ENCODE results near the gene ZNF202. TPM values are rescaled to one million over a fixed set of nuclear protein-coding genes. Genes with fewer than 3 reads are reported as not detected.

ZNF202 gene
- total and polyA plus RNA-seq, 2 of the 13 experiments (the other 11 are each of a cell fraction or from before 2014, with no cell fraction given), result 7.7 to 7.9 TPM

GRCh38 chr11:123762422-123762821, 21.0 kb upstream of the ZNF202 start:
- H3K9ac ChIP-seq (ENCODE audit: insufficient read depth, low read depth, low read length), result no peak overlapping the region
- DNase-seq (ENCODE audit: low spot score), result no peak
- ChIA-PET POLR2A (no interaction called here), CTCF (ENCODE audit: low intra/inter-chr PET ratio, low total read pairs) (no interaction called here)
- H3K4me3 ChIP-seq (replicated peaks in 1 of 3; ENCODE audit: insufficient read depth in 1 of 3, low read depth in 2 of 3, low read length in 3 of 3), result no peak overlapping the region
- TF ChIP-seq AHR (CRISPR knock-in tag; IDR thresholded peaks at IDR 0.05), result no peak
- no peak for TF ChIP-seq KLF12 (CRISPR knock-in tag; IDR thresholded peaks at IDR 0.05; ENCODE audit: borderline replicate concordance)
- TF ChIP-seq ZNF343 (CRISPR knock-in tag; IDR thresholded peaks at IDR 0.05), result no peak
- no peak for TF ChIP-seq CENPT (CRISPR knock-in tag; IDR thresholded peaks at IDR 0.05; ENCODE audit: low read depth)
- no peak for TF ChIP-seq TOPORS (CRISPR knock-in tag; IDR thresholded peaks at IDR 0.05)
- TF ChIP-seq ZNF367 (CRISPR knock-in tag; IDR thresholded peaks at IDR 0.05; ENCODE audit: borderline replicate concordance), result no peak
- no peak for TF ChIP-seq NCOA2 (CRISPR knock-in tag; IDR thresholded peaks at IDR 0.05)
- no peak for TF ChIP-seq ZNF121 (CRISPR knock-in tag; IDR thresholded peaks at IDR 0.05)
- TF ChIP-seq ISX (CRISPR knock-in tag; conservative IDR thresholded peaks at IDR 0.05), result no peak
- no peak for TF ChIP-seq ZMYM3 (CRISPR knock-in tag; IDR thresholded peaks at IDR 0.05)
- TF ChIP-seq ZKSCAN8 (CRISPR knock-in tag; IDR thresholded peaks at IDR 0.05; ENCODE audit: borderline replicate concordance), result no peak
- no peak for TF ChIP-seq ZBTB8A (CRISPR knock-in tag; IDR thresholded peaks at IDR 0.05; ENCODE audit: borderline replicate concordance, low read depth)
- TF ChIP-seq, protein P1, sequence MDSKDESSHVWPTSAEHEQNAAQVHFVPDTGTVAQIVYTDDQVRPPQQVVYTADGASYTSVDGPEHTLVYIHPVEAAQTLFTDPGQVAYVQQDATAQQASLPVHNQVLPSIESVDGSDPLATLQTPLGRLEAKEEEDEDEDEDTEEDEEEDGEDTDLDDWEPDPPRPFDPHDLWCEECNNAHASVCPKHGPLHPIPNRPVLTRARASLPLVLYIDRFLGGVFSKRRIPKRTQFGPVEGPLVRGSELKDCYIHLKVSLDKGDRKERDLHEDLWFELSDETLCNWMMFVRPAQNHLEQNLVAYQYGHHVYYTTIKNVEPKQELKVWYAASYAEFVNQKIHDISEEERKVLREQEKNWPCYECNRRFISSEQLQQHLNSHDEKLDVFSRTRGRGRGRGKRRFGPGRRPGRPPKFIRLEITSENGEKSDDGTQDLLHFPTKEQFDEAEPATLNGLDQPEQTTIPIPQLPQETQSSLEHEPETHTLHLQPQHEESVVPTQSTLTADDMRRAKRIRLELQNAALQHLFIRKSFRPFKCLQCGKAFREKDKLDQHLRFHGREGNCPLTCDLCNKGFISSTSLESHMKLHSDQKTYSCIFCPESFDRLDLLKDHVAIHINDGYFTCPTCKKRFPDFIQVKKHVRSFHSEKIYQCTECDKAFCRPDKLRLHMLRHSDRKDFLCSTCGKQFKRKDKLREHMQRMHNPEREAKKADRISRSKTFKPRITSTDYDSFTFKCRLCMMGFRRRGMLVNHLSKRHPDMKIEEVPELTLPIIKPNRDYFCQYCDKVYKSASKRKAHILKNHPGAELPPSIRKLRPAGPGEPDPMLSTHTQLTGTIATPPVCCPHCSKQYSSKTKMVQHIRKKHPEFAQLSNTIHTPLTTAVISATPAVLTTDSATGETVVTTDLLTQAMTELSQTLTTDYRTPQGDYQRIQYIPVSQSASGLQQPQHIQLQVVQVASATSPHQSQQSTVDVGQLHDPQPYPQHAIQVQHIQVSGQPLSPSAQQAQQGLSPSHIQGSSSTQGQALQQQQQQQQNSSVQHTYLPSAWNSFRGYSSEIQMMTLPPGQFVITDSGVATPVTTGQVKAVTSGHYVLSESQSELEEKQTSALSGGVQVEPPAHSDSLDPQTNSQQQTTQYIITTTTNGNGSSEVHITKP (CRISPR knock-in tag; IDR thresholded peaks at IDR 0.05; ENCODE audit: low read depth), result no peak
- no peak for TF ChIP-seq ZNF562 (CRISPR knock-in tag; IDR thresholded peaks at IDR 0.05; ENCODE audit: borderline replicate concordance)
- no peak for FAIRE-seq
- ATAC-seq, result no peak
- no peaks in the 10 kb centered on the region for H3K27me3 ChIP-seq (ENCODE audit: control insufficient read depth in 1 of 2, insufficient read depth in 2 of 2, low read length in 2 of 2)
- H3K4me2 ChIP-seq (ENCODE audit: low read depth, low read length), result no peak overlapping the region
- no peak overlapping the region for H3K27ac ChIP-seq (ENCODE audit: extremely low read length, insufficient read depth, low read length)
- H3K9me3 ChIP-seq (ENCODE audit: low read length), result peaks cover 14% of the 10 kb centered on the region
- BruUV-seq (replicated peaks), result no TSS peak
- no peaks in the 10 kb centered on the region for H3K36me3 ChIP-seq (replicated peaks in 1 of 2; ENCODE audit: control insufficient read depth in 1 of 2, insufficient read depth in 2 of 2, low read length in 2 of 2)
- no peaks in the 10 kb centered on the region for H3K4me1 ChIP-seq (ENCODE audit: insufficient read depth, low read length)
- no peaks in the 10 kb centered on the region for H3K79me2 ChIP-seq (ENCODE audit: insufficient read depth, low read length)
- no peaks in the 10 kb centered on the region for H4K20me1 ChIP-seq (ENCODE audit: insufficient read depth, low read length)
- intact Hi-C loops (cut with micrococcal nuclease; ENCODE audit: unreplicated experiment), result no loop called here
- no peak overlapping the region for H2AFZ ChIP-seq (ENCODE audit: low read length)
- in situ Hi-C loops (cut with HindIII; ENCODE audit: extremely low pct_ligation_motif_present, low pct_unique_long_range_greater_than_20kb), result no loop called here
